ENCODE data around the gene FAM174B.

DNA sequence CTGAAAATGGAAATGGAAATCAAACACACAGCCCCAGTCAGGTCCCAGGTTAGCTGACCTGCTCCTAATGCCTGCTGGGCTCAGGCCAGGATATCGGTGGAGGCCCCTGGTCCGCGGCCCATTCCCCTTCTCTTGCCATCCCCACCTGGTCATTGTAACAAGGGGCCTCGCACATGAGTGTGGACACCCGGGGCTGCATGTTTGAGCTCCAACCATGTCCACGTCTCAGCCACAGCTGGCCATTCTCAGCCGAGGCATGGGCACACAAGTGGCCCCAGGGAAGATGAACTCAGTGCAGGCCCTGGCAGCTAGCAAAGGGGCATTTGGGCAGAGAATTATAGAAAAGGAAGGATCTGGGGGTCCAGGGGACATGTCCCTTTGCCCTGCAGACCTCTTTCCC, 41.7 kb downstream of the FAM174B start:
- TF ChIP-seq, protein P1, sequence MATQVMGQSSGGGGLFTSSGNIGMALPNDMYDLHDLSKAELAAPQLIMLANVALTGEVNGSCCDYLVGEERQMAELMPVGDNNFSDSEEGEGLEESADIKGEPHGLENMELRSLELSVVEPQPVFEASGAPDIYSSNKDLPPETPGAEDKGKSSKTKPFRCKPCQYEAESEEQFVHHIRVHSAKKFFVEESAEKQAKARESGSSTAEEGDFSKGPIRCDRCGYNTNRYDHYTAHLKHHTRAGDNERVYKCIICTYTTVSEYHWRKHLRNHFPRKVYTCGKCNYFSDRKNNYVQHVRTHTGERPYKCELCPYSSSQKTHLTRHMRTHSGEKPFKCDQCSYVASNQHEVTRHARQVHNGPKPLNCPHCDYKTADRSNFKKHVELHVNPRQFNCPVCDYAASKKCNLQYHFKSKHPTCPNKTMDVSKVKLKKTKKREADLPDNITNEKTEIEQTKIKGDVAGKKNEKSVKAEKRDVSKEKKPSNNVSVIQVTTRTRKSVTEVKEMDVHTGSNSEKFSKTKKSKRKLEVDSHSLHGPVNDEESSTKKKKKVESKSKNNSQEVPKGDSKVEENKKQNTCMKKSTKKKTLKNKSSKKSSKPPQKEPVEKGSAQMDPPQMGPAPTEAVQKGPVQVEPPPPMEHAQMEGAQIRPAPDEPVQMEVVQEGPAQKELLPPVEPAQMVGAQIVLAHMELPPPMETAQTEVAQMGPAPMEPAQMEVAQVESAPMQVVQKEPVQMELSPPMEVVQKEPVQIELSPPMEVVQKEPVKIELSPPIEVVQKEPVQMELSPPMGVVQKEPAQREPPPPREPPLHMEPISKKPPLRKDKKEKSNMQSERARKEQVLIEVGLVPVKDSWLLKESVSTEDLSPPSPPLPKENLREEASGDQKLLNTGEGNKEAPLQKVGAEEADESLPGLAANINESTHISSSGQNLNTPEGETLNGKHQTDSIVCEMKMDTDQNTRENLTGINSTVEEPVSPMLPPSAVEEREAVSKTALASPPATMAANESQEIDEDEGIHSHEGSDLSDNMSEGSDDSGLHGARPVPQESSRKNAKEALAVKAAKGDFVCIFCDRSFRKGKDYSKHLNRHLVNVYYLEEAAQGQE (IDR thresholded peaks at IDR 0.05; ENCODE audit: insufficient read depth in 1 of 2, low read depth in 2 of 2, low read length in 2 of 2), result no peak
- TF ChIP-seq POLR2AphosphoS5 (IDR thresholded peaks at IDR 0.05; ENCODE audit: low read depth, low read length) (no peak), TAF1 (IDR thresholded peaks at IDR 0.05; ENCODE audit: borderline replicate concordance, insufficient read depth, low read length) (no peak), SIN3A (IDR thresholded peaks at IDR 0.05; ENCODE audit: borderline replicate concordance, insufficient read depth, low read length) (no peak), FOXP2 (optimal IDR thresholded peaks at IDR 0.05; ENCODE audit: borderline replicate concordance, extremely low read depth, extremely low read length, insufficient read depth) (no peak)
